ENCODE measurements around the gene ZNF407. TPM values are rescaled to one million over a fixed set of nuclear protein-coding genes. Genes with fewer than 3 reads are reported as not detected.

The ZNF407 gene
- total and polyA plus RNA-seq, 2 experiments from 2014 or later, result 2.1 to 10.4 TPM

DNA sequence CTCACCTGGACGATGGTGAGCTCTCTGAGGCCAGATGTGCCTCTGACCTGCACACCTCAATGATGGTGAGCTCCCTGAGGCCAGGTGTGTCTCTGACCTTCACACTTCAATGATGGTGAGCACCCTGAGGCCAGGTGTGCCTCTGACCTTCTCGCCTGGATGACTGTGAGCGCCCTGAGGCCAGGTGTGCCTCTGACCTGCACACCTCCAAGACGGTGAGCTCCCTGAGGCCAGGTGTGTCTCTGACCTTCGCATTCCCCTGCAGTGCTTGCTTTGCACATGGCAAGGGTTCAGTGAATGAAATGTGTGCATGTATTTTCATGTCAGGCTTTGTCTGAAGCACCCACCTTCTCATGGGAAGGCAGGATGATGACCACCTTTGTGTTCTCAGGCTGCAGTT is 515.8 kb downstream of the ZNF407 start:
- Histone ChIP-seq H3K27me3 (ENCODE audit: insufficient read depth) (no peaks in the 10 kb centered on the region), H3K27ac (ENCODE audit: low read depth) (no peak overlapping the region), H3K36me3 (ENCODE audit: insufficient read depth) (no peaks in the 10 kb centered on the region), H4K20me1 (replicated peaks; ENCODE audit: insufficient read depth) (no peaks in the 10 kb centered on the region), H3K4me1 (ENCODE audit: insufficient read depth) (no peaks in the 10 kb centered on the region), H3K4me3 (no peak overlapping the region), H3K4me2 (no peak overlapping the region), H3F3A (replicated peaks; ENCODE audit: low read depth) (no peaks in the 10 kb centered on the region), H3K9me2 (ENCODE audit: insufficient read depth) (no peaks in the 10 kb centered on the region), H2AFZ (no peak overlapping the region), H3K79me2 (replicated peaks; ENCODE audit: insufficient read depth) (no peaks in the 10 kb centered on the region)
- Mint-ChIP-seq H3K4me1 (peaks cover 2% of the 10 kb centered on the region; the same call in 2 of the 3 replicates), H3K36me3 (ENCODE audit: low read depth) (no peaks in the 10 kb centered on the region), H3K9me3 (no peaks in the 10 kb centered on the region), H3K27ac (no peak overlapping the region), H3K27me3 (ENCODE audit: insufficient read depth, low read depth, poor library complexity) (peaks cover 2% of the 10 kb centered on the region), H3K4me3 (no peak overlapping the region)
- ATAC-seq (no peak), DNase-seq (ENCODE audit: low spot score) (no peak)
- no peak for TF ChIP-seq ZNF462 (CRISPR knock-in tag; IDR thresholded peaks at IDR 0.05)

DNA sequence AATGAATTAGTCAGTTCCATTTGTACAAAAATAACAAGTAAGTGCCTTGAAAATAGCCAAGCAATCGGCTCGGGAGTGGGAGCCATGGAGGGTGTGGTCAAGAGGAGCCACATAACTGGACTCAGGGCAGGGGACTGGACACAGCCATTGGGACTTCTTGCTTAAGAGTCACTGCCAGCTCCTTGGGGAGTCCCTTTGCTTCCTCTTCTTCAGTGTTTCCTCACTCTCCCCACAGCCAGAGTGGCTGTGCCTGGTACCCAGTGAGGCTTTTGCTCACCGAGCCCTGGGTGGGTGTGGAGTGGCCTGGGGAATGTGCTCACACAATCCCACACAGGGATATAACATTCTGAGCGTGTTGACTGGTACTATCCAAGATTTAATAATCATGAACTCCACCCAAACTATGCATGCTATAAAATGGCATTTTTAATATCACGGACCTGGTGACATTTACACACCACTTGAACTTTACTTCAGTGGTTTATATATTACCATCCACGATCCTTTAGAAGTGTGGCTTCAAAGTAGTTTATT is 516.6 kb downstream of the ZNF407 start:
- no peak overlapping the region for H3K27ac Mint-ChIP-seq
- no peaks in the 10 kb centered on the region for H3K36me3 Mint-ChIP-seq (ENCODE audit: low read depth)
- Histone ChIP-seq H3K36me3 (ENCODE audit: insufficient read depth) (no peaks in the 10 kb centered on the region), H3K79me2 (replicated peaks; ENCODE audit: insufficient read depth) (no peaks in the 10 kb centered on the region), H2AFZ (no peak overlapping the region), H3K4me1 (ENCODE audit: insufficient read depth) (no peaks in the 10 kb centered on the region), H3K27me3 (ENCODE audit: insufficient read depth) (no peaks in the 10 kb centered on the region), H3K4me3 (no peak overlapping the region), H3K4me2 (no peak overlapping the region), H3K9me2 (ENCODE audit: insufficient read depth) (peaks cover 4% of the 10 kb centered on the region; the same call in 1 of the 2 replicates), H4K20me1 (replicated peaks; ENCODE audit: insufficient read depth) (no peaks in the 10 kb centered on the region), H3F3A (replicated peaks; ENCODE audit: low read depth) (no peaks in the 10 kb centered on the region), H3K27ac (ENCODE audit: low read depth) (no peak overlapping the region)
- no peak for ATAC-seq
- no peak for DNase-seq (ENCODE audit: low spot score)
- H3K9me3 Mint-ChIP-seq, result no peaks in the 10 kb centered on the region
- no peaks in the 10 kb centered on the region; the same call in 2 of the 3 replicates for H3K4me1 Mint-ChIP-seq
- H3K4me3 Mint-ChIP-seq, result no peak overlapping the region
- peaks cover 2% of the 10 kb centered on the region for H3K27me3 Mint-ChIP-seq (ENCODE audit: insufficient read depth, low read depth, poor library complexity)
- no peak for TF ChIP-seq ZNF331 (CRISPR knock-in tag; IDR thresholded peaks at IDR 0.05; ENCODE audit: low read depth)
- TF ChIP-seq ZNF462 (CRISPR knock-in tag; IDR thresholded peaks at IDR 0.05), result no peak
- no peak for TF ChIP-seq EZH2phosphoT487 (IDR thresholded peaks at IDR 0.05; ENCODE audit: unreplicated experiment)
- TF ChIP-seq NANOG (IDR thresholded peaks at IDR 0.05; ENCODE audit: borderline replicate concordance), result no peak
- no peak for TF ChIP-seq JUNB (IDR thresholded peaks at IDR 0.05; ENCODE audit: unreplicated experiment)
